K562 (cell line): ENCODE data around the gene LILRA6. TPM values are rescaled to one million over a fixed set of nuclear protein-coding genes. Genes with fewer than 3 reads are reported as not detected.
A peak's percentile ranks its signal among the peaks of the same experiment; 100 is the strongest.

ENCODE experiments used
- CAMTA2 ChIP-seq: fragments of 250-450 bp; sonication (Bioruptor Pico); conservative IDR thresholded peaks from 2 replicates; pipeline ENCODE4 v1.5.1; 2022
- CHD4 ChIP-seq: fragments of 200-600 bp; sonication (generic); IDR thresholded peaks from 3 replicates; pipeline ENCODE4 v1.6.1; 2012; ENCODE audit warnings: low read depth, mild to moderate bottlenecking, mixed read lengths, low read length, inconsistent platforms; ENCODE audit not compliant: insufficient read depth, insufficient replicate concordance, poor library complexity, severe bottlenecking
- ERF ChIP-seq: fragments of 450-650 bp; formaldehyde crosslinking; IDR thresholded peaks from 2 replicates; pipeline ENCODE4 v1.4.0; 2020; ENCODE audit warnings: mild to moderate bottlenecking, mixed read lengths
- GTF2B ChIP-seq: IDR thresholded peaks from 2 replicates; pipeline ENCODE4 v1.6.1; 2011; ENCODE audit not compliant: insufficient read length; ENCODE audit errors: extremely low read depth
- NFATC3 ChIP-seq: fragments of 450-650 bp; IDR thresholded peaks from 2 replicates; pipeline ENCODE4 v1.6.1; 2017; ENCODE audit warnings: mild to moderate bottlenecking
- POU5F1 ChIP-seq: fragments of 150-350 bp; IDR thresholded peaks from 2 replicates; pipeline ENCODE4 v1.6.1; 2014; ENCODE audit warnings: borderline replicate concordance, low read length, low read depth, mild to moderate bottlenecking; ENCODE audit not compliant: partially characterized antibody
- TBL1XR1 ChIP-seq, 2 experiments: IDR thresholded peaks; 2 replicates each; pipeline ENCODE4 v1.6.1; 2012; ENCODE audit warnings: improper control_type of control experiment in 2 of 2, low read length in 2 of 2, mild to moderate bottlenecking in 1 of 2
- ZBTB11 ChIP-seq, 3 experiments: fragments of 200-800 bp in 1 of 3; fragments of 250-450 bp in 1 of 3; fragments of 450-650 bp in 1 of 3; sonication (Bioruptor Pico) in 1 of 3; sonication (Bioruptor generic) in 1 of 3; formaldehyde crosslinking in 1 of 3; IDR thresholded peaks; 2 replicates each; pipeline versions ENCODE4 v1.6.1 to v1.8.0; 2016 to 2022; ENCODE audit warnings: mild to moderate bottlenecking in 2 of 3, missing genetic modification characterization in 2 of 3, missing compliant biosample characterization in 1 of 3, moderate library complexity in 1 of 3
- ZBTB12 ChIP-seq: fragments of 250-450 bp; sonication (Bioruptor Pico); IDR thresholded peaks from 2 replicates; pipeline ENCODE4 v1.4.0; 2020
- ZMIZ1 ChIP-seq, 2 experiments: fragments of 150-350 bp in 1 of 2; IDR thresholded peaks; 2 replicates each; pipeline ENCODE4 v1.6.1; 2012 to 2016; ENCODE audit warnings: low read depth in 2 of 2, low read length in 2 of 2, mild to moderate bottlenecking in 1 of 2, moderate library complexity in 1 of 2
- ZNF197 ChIP-seq: fragments of 200-800 bp; sonication (Bioruptor generic); IDR thresholded peaks from 2 replicates; pipeline ENCODE4 v1.6.1; 2016; ENCODE audit warnings: low read depth, missing genetic modification characterization, missing compliant biosample characterization
- ZNF75A ChIP-seq: fragments of 450-650 bp; formaldehyde crosslinking; IDR thresholded peaks from 2 replicates; pipeline ENCODE4 v1.4.0; 2020; ENCODE audit warnings: mild to moderate bottlenecking
- polyA plus RNA-seq, 8 experiments: library from polyadenylated mRNA; depleted of rRNA in 4 of 8; stranded (reverse) in 5 of 8; unstranded in 3 of 8; fragments of >200 nt; fragmentation: Nextera tagmentation in 2 of 8; fragmentation: Illumina TruSeq in 1 of 8; extraction: Ambion mirVana in 2 of 8; extraction: Trizol in 1 of 8; gene quantifications; 2 replicates each; pipeline versions ENCODE4 v1.2.1 to v1.2.3, GENCODE V29; 2011 to 2014; ENCODE audit warnings: inconsistent platforms in 1 of 8, missing spikeins in 1 of 8
- total RNA-seq, 7 experiments: library from RNA; depleted of rRNA in 6 of 7; stranded (reverse); fragments of >200 nt in 6 of 7; fragmentation: Illumina TruSeq in 2 of 7; extraction: Trizol in 2 of 7; gene quantifications; 2 replicates each; pipeline versions ENCODE4 v1.2.1 to v1.2.3, GENCODE V29; 2011 to 2021; ENCODE audit warnings: low replicate concordance in 1 of 7
- TF ChIP-seq, protein P1 (sequence below): fragments of 250-450 bp; sonication (Bioruptor Pico); IDR thresholded peaks from 2 replicates; pipeline ENCODE4 v1.4.0; 2020; ENCODE audit warnings: borderline replicate concordance

LILRA6 gene
- total and polyA plus RNA-seq, 9 of the 15 experiments (the other 6 are each of a cell fraction or from before 2014, with no cell fraction given) = 0.03 TPM; not detected in 8

GRCh38 chr19:54231077-54231931 lies 11.3 kb downstream of the LILRA6 start (continued):
- TF ChIP-seq ZBTB11 (CRISPR knock-in tag; IDR thresholded peaks at IDR 0.05) = 0 out of 6 replicates have a peak, but pooled peaks of 1 of the 3 experiments have one; percentile 2
- no peak for TF ChIP-seq ZNF75A (CRISPR knock-in tag)
- no peak for TF ChIP-seq NFATC3
- TF ChIP-seq CHD4 = no peak
- peak in 1 of 2 experiments; percentile 68; a peak in 1 of 4 replicates for TF ChIP-seq TBL1XR1 (IDR thresholded peaks at IDR 0.05; ENCODE audit: low read length in 2 of 2)
- TF ChIP-seq ZMIZ1 (IDR thresholded peaks at IDR 0.05; ENCODE audit: low read depth in 2 of 2, low read length in 2 of 2) = peak in 1 of 2 experiments; percentile 37; a peak in 1 of 4 replicates
- no peak for TF ChIP-seq ERF (CRISPR knock-in tag)
- TF ChIP-seq GTF2B = no peak
- no peak for TF ChIP-seq ZNF197 (CRISPR knock-in tag)
- TF ChIP-seq POU5F1 = no peak
- TF ChIP-seq, protein P1, sequence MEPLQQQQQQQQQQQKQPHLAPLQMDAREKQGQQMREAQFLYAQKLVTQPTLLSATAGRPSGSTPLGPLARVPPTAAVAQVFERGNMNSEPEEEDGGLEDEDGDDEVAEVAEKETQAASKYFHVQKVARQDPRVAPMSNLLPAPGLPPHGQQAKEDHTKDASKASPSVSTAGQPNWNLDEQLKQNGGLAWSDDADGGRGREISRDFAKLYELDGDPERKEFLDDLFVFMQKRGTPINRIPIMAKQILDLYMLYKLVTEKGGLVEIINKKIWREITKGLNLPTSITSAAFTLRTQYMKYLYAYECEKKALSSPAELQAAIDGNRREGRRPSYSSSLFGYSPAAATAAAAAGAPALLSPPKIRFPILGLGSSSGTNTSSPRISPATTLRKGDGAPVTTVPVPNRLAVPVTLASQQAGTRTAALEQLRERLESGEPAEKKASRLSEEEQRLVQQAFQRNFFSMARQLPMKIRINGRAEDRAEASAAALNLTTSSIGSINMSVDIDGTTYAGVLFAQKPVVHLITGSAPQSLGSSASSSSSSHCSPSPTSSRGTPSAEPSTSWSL = no peak
- no peak for TF ChIP-seq ZBTB12 (CRISPR knock-in tag)
- TF ChIP-seq CAMTA2 = no peak
